K562 (cell line): ENCODE measurements around the gene ARHGAP31. TPM values are rescaled to one million over a fixed set of nuclear protein-coding genes. Genes with fewer than 3 reads are reported as not detected.

Source experiments
- ATAC-seq: fragments of 200-7000 bp; cut with Tn5 transposase; 3 replicates; pipeline ENCODE4 v1.9.1; 2020; ENCODE audit warnings: moderate library complexity
- BruUV-seq: library from RNA; stranded (reverse); fragments of 400-500 nt; replicated peaks from 2 replicates; lab custom pipeline; 2021; lab: Mats Ljungman, UMichigan
- CTCF ChIA-PET: fragments of 300-600 bp; formaldehyde crosslinking; extraction: SDS; loops from one replicate; lab custom pipeline; 2021; ENCODE audit warnings: low intra/inter-chr PET ratio; lab: Yijun Ruan, JAX
- POLR2A ChIA-PET: fragments of 300-600, 350-650 bp; sonication (Branson Sonifier 250); formaldehyde crosslinking; extraction: SDS; loops from one replicate; lab custom pipeline; 2021; ENCODE audit warnings: antibody characterized with exemption, inconsistent platforms; lab: Yijun Ruan, JAX
- DNase-seq, 4 experiments: peaks; one replicate each; pipeline versions ENCODE4 v3.0.0 to v3.0.0-alpha.2; 2011 to 2018; ENCODE audit warnings: low spot score in 3 of 4, mixed read lengths in 3 of 4; ENCODE audit errors: extremely low read depth in 1 of 4
- FAIRE-seq: peaks from 2 replicates; lab custom pipeline; 2011; peaks lifted over from hg19 to GRCh38; lab: Jason Lieb, UNC
- H2AFZ ChIP-seq: 2 replicates; pipeline ENCODE4 v1.6.0; 2011; ENCODE audit warnings: low read depth, low read length, control low read depth, inconsistent platforms
- H3K27ac ChIP-seq: fragments of 200-600 bp; 3 replicates; pipeline ENCODE4 v1.8.0; 2011; ENCODE audit warnings: low read depth, mild to moderate bottlenecking, control low read depth, inconsistent platforms, low read length, moderate library complexity, mixed read lengths; ENCODE audit errors: extremely low read depth
- H3K27me3 ChIP-seq, 2 experiments: fragments of 300-600 bp in 1 of 2; 2 replicates in 1 of 2; 3 replicates in 1 of 2; pipeline versions ENCODE4 v1.6.0 to v1.8.0; 2011; ENCODE audit warnings: inconsistent platforms in 2 of 2, low read length in 2 of 2, mild to moderate bottlenecking in 1 of 2, mixed read lengths in 1 of 2, moderate library complexity in 1 of 2; ENCODE audit not compliant: control insufficient read depth in 2 of 2, insufficient read depth in 2 of 2
- H3K36me3 ChIP-seq: fragments of 300-600 bp; 3 replicates; pipeline ENCODE4 v1.8.0; 2011; ENCODE audit warnings: mild to moderate bottlenecking, low read length, inconsistent platforms; ENCODE audit not compliant: control insufficient read depth, insufficient read depth
- H3K4me1 ChIP-seq, 2 experiments: fragments of 200-600 bp in 1 of 2; replicated peaks in 1 of 2; 2 replicates in 1 of 2; 3 replicates in 1 of 2; pipeline versions ENCODE4 v1.5.1 to v1.8.0; 2011; ENCODE audit warnings: inconsistent platforms in 2 of 2, low read length in 2 of 2, mild to moderate bottlenecking in 1 of 2, mixed read lengths in 1 of 2, moderate library complexity in 1 of 2; ENCODE audit not compliant: control insufficient read depth in 2 of 2, insufficient read depth in 2 of 2
- H3K4me2 ChIP-seq: 2 replicates; pipeline ENCODE4 v1.6.1; 2011; ENCODE audit warnings: low read length, control low read depth, inconsistent platforms, mixed read lengths; ENCODE audit not compliant: insufficient read depth
- H3K4me3 ChIP-seq: fragments of 200-600 bp; sonication (generic), shearing (Covaris generic); 2 replicates; pipeline ENCODE4 v1.5.1; 2016; ENCODE audit warnings: control low read depth, inconsistent platforms
- H3K79me2 ChIP-seq: fragments of 200-600 bp; 3 replicates; pipeline ENCODE4 v1.8.0; 2011; ENCODE audit warnings: low read length, inconsistent platforms; ENCODE audit not compliant: control insufficient read depth, insufficient read depth
- H3K9ac ChIP-seq, 2 experiments: 2 replicates each; pipeline versions ENCODE4 v1.6.0 to v1.6.1; 2011; ENCODE audit warnings: low read depth in 2 of 2, low read length in 2 of 2, control low read depth in 1 of 2, inconsistent platforms in 1 of 2, mild to moderate bottlenecking in 1 of 2, mixed read lengths in 1 of 2; ENCODE audit not compliant: insufficient read depth in 1 of 2
- H3K9me1 ChIP-seq: one replicate; pipeline ENCODE4 v1.6.0; 2011; ENCODE audit warnings: inconsistent platforms, mild to moderate bottlenecking, low read length, moderate library complexity; ENCODE audit not compliant: control insufficient read depth, insufficient read depth
- H3K9me3 ChIP-seq: replicated peaks from 2 replicates; pipeline ENCODE4 v1.5.1; 2011; ENCODE audit warnings: low read depth, low read length, inconsistent platforms; ENCODE audit not compliant: control insufficient read depth, insufficient read depth
- H4K20me1 ChIP-seq: replicated peaks from 2 replicates; pipeline ENCODE4 v1.6.1; 2011; ENCODE audit warnings: low read length, inconsistent platforms, mixed read lengths; ENCODE audit not compliant: control insufficient read depth, insufficient read depth
- CEBPB ChIP-seq: fragments of 450-650 bp; IDR thresholded peaks from 2 replicates; pipeline ENCODE4 v1.6.1; 2016; ENCODE audit warnings: missing genetic modification characterization, missing compliant biosample characterization
- HIVEP1 ChIP-seq: fragments of 250-450 bp; sonication (Bioruptor Pico); IDR thresholded peaks from 2 replicates; pipeline ENCODE4 v1.4.0; 2020; ENCODE audit warnings: mild to moderate bottlenecking
- IRF2 ChIP-seq: sonication (generic); formaldehyde crosslinking; IDR thresholded peaks from 2 replicates; pipeline ENCODE4 v1.8.1; 2022; ENCODE audit warnings: mild to moderate bottlenecking, missing genetic modification reagents
- MECOM ChIP-seq: fragments of 250-450 bp; sonication (Bioruptor Pico); IDR thresholded peaks from 2 replicates; pipeline ENCODE4 v1.8.0; 2022; ENCODE audit warnings: inconsistent platforms
- MTF1 ChIP-seq: fragments of 250-450 bp; sonication (Bioruptor Pico); IDR thresholded peaks from 2 replicates; pipeline ENCODE4 v1.9.0; 2021; ENCODE audit warnings: moderate library complexity, mild to moderate bottlenecking, inconsistent platforms, borderline replicate concordance
- NFIC ChIP-seq: fragments of 450-650 bp; IDR thresholded peaks from 2 replicates; pipeline ENCODE4 v1.6.1; 2017; ENCODE audit warnings: mild to moderate bottlenecking, inconsistent platforms
- POLR2B ChIP-seq: fragments of 450-650 bp; IDR thresholded peaks from 2 replicates; pipeline ENCODE4 v1.6.1; 2018; ENCODE audit warnings: low read depth; ENCODE audit not compliant: partially characterized antibody
- RBM39 ChIP-seq: fragments of 200-400 bp; formaldehyde crosslinking; optimal IDR thresholded peaks from 2 replicates; pipeline ENCODE3; 2018; ENCODE audit warnings: low read depth, low read length
- RFX1 ChIP-seq: fragments of 450-650 bp; IDR thresholded peaks from 2 replicates; pipeline ENCODE4 v1.6.1; 2016; ENCODE audit warnings: mild to moderate bottlenecking, moderate library complexity
- SIN3A ChIP-seq, 2 experiments: fragments of 150-350 bp in 1 of 2; IDR thresholded peaks; 2 replicates each; pipeline ENCODE4 v1.6.1; 2011 to 2016; ENCODE audit warnings: borderline replicate concordance in 2 of 2, low read depth in 2 of 2, low read length in 2 of 2, mild to moderate bottlenecking in 2 of 2, moderate library complexity in 2 of 2; ENCODE audit not compliant: control insufficient read depth in 1 of 2
- ZNF282 ChIP-seq: sonication (generic); formaldehyde crosslinking; IDR thresholded peaks from 2 replicates; pipeline ENCODE4 v1.8.1; 2023; ENCODE audit warnings: missing genetic modification reagents
- ZNF551 ChIP-seq: fragments of 250-450 bp; sonication (Bioruptor Pico); IDR thresholded peaks from 2 replicates; pipeline ENCODE4 v1.5.0; 2021; ENCODE audit warnings: mild to moderate bottlenecking, moderate library complexity
- WGBS: fragments of 100-300 bp; shearing (Covaris generic); methylation state at CpG from one replicate; pipeline ENCODE4 v1.1.6; 2016; ENCODE audit warnings: low coverage, mixed read lengths; ENCODE audit not compliant: insufficient coverage; ENCODE audit errors: missing lambda C conversion rate; 5-methylcytosine and 5-hydroxymethylcytosine counted together
- in situ Hi-C: fragments of 300-500 bp; cut with MboI; formaldehyde crosslinking; loops from 4 replicates; pipeline ENCODE4 v1.15.0; 2018; ENCODE audit warnings: inconsistent platforms, mixed read lengths
- intact Hi-C: fragments of 100-400 bp; cut with micrococcal nuclease; formaldehyde crosslinking; loops from 2 replicates; pipeline ENCODE4 v1.14.2; 2022
- polyA plus RNA-seq, 8 experiments: library from polyadenylated mRNA; depleted of rRNA in 4 of 8; stranded (reverse) in 5 of 8; unstranded in 3 of 8; fragments of >200 nt; fragmentation: Nextera tagmentation in 2 of 8; fragmentation: Illumina TruSeq in 1 of 8; extraction: Ambion mirVana in 2 of 8; extraction: Trizol in 1 of 8; gene quantifications; 2 replicates each; pipeline versions ENCODE4 v1.2.1 to v1.2.3, GENCODE V29; 2011 to 2014; ENCODE audit warnings: inconsistent platforms in 1 of 8, missing spikeins in 1 of 8
- total RNA-seq, 7 experiments: library from RNA; depleted of rRNA in 6 of 7; stranded (reverse); fragments of >200 nt in 6 of 7; fragmentation: Illumina TruSeq in 2 of 7; extraction: Trizol in 2 of 7; gene quantifications; 2 replicates each; pipeline versions ENCODE4 v1.2.1 to v1.2.3, GENCODE V29; 2011 to 2021; ENCODE audit warnings: low replicate concordance in 1 of 7
- TF ChIP-seq, protein P1 (sequence below): sonication (generic); formaldehyde crosslinking; IDR thresholded peaks from 2 replicates; pipeline ENCODE4 v1.8.0; 2022; ENCODE audit warnings: mild to moderate bottlenecking, missing genetic modification reagents
- TF ChIP-seq, protein P2 (sequence below): fragments of 450-650 bp; formaldehyde crosslinking; IDR thresholded peaks from 2 replicates; pipeline ENCODE4 v1.4.0; 2020; ENCODE audit warnings: mild to moderate bottlenecking, moderate library complexity

The ARHGAP31 gene
- total and polyA plus RNA-seq, 9 of the 15 experiments (the other 6 are each of a cell fraction or from before 2014, with no cell fraction given), result under 0.01 to 0.13 (median 0.06) TPM; not detected in 5

DNA sequence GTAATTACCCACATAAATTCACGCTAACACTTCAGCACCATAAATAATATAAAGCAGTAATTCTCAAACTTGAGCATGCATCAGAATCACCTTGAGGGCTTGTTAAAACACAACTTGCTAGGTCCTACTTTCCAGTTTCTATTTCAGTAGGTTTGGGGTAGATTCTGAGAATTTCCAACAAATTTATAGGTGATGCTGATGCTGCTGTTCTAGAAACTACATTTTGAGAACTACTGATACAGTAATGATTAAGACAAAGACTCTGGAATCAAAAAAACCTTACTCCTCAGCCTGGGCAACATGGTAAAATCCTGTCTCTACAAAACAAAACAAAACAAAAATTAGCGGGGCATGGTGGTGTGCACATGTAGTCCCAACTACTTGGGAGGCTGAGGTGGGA, 150.4 kb downstream of the ARHGAP31 start:
- WGBS, result 100% methylated on average over 1 of the region's 2 CpGs
- H2AFZ ChIP-seq, result no peak overlapping the region
- no peak overlapping the region for H3K9ac ChIP-seq
- no peaks in the 10 kb centered on the region for H3K27me3 ChIP-seq
- H3K36me3 ChIP-seq, result peaks cover 62% of the 10 kb centered on the region
- no peaks in the 10 kb centered on the region; the same call in 1 of the 2 replicates for H3K9me3 ChIP-seq
- no peaks in the 10 kb centered on the region for H4K20me1 ChIP-seq
- H3K79me2 ChIP-seq, result no peaks in the 10 kb centered on the region; the same call in 2 of the 3 replicates
- no peak for TF ChIP-seq MTF1 (CRISPR knock-in tag)
- TF ChIP-seq POLR2B, result peak; percentile 32
- no peak for TF ChIP-seq ZNF551 (CRISPR knock-in tag)
- intact Hi-C loops (no loop called here), in situ Hi-C loops (no loop called here)
- ATAC-seq (no peak), DNase-seq (no peak), FAIRE-seq (no peak)
- POLR2A ChIA-PET, result interaction anchor here (0.6 kb wide), 1 partner anchor 233 kb away, joined by 3 read pairs; no protein-coding TSS in a partner anchor
- CTCF ChIA-PET, result no interaction called here
- no peaks in the 10 kb centered on the region; a peak in 1 of 5 replicates for H3K4me1 ChIP-seq
- no TSS peak for BruUV-seq
- no peak overlapping the region for H3K4me3 ChIP-seq
- H3K9me1 ChIP-seq, result no peaks in the 10 kb centered on the region
- H3K4me2 ChIP-seq, result no peak overlapping the region
- H3K27ac ChIP-seq, result no peak overlapping the region

DNA sequence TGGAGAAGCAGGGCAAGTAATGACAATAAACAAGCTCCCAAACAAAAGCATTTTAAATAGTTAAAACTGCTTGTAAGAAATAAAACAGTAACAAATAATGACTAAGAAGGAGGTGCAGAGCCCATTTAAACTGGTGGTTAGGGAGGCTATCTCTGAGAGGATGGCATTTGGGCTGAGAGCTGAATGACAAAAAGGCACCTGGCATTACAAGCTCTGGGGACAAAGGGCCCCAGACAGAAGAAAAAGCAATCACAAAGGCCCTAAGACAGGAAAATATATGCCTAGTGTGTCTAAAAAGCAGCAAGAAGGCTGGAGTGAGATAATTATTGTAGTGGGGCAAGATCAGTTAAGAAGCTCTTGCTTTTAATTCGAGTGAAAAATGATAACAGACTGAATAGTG, 159.6 kb downstream of the ARHGAP31 start:
- 33% methylated on average over 1 of the region's 1 CpG for WGBS
- FAIRE-seq (no peak), ATAC-seq (no peak), DNase-seq (no peak)
- no peak overlapping the region for H3K27ac ChIP-seq
- H3K9me1 ChIP-seq, result no peaks in the 10 kb centered on the region
- no peak overlapping the region for H3K4me2 ChIP-seq
- no peak overlapping the region for H3K9ac ChIP-seq
- H2AFZ ChIP-seq, result no peak overlapping the region
- no peaks in the 10 kb centered on the region for H3K4me1 ChIP-seq
- in situ Hi-C loops (no loop called here), intact Hi-C loops (no loop called here)
- TF ChIP-seq RFX1 (no peak), MECOM (no peak), CEBPB (tag) (no peak), HIVEP1 (CRISPR knock-in tag) (no peak), ZNF282 (no peak), NFIC (no peak), IRF2 (no peak), RBM39 (no peak), SIN3A (IDR thresholded peaks at IDR 0.05; ENCODE audit: borderline replicate concordance in 2 of 2, control insufficient read depth in 1 of 2, low read depth in 2 of 2, low read length in 2 of 2) (no peak)
- TF ChIP-seq, protein P1, sequence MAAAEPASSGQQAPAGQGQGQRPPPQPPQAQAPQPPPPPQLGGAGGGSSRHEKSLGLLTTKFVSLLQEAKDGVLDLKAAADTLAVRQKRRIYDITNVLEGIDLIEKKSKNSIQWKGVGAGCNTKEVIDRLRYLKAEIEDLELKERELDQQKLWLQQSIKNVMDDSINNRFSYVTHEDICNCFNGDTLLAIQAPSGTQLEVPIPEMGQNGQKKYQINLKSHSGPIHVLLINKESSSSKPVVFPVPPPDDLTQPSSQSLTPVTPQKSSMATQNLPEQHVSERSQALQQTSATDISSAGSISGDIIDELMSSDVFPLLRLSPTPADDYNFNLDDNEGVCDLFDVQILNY, result no peak
- TF ChIP-seq, protein P2, sequence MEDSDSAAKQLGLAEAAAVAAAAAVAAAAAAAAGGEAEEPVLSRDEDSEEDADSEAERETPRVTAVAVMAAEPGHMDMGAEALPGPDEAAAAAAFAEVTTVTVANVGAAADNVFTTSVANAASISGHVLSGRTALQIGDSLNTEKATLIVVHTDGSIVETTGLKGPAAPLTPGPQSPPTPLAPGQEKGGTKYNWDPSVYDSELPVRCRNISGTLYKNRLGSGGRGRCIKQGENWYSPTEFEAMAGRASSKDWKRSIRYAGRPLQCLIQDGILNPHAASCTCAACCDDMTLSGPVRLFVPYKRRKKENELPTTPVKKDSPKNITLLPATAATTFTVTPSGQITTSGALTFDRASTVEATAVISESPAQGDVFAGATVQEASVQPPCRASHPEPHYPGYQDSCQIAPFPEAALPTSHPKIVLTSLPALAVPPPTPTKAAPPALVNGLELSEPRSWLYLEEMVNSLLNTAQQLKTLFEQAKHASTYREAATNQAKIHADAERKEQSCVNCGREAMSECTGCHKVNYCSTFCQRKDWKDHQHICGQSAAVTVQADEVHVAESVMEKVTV (CRISPR knock-in tag), result no peak
- no peaks in the 10 kb centered on the region for H3K27me3 ChIP-seq
- H3K36me3 ChIP-seq, result peaks cover 83% of the 10 kb centered on the region
- no TSS peak for BruUV-seq
- ChIA-PET POLR2A (interaction anchor here (0.6 to 2.8 kb wide), 3 partner anchors 10 to 72 kb away, joined by 3 to 7 read pairs (median 3); partner anchors contain the start of gene TMEM39A), CTCF (no interaction called here)
- H3K79me2 ChIP-seq, result no peaks in the 10 kb centered on the region; the same call in 2 of the 3 replicates
- H3K9me3 ChIP-seq, result no peaks in the 10 kb centered on the region
- H4K20me1 ChIP-seq, result no peaks in the 10 kb centered on the region
- H3K4me3 ChIP-seq, result no peak overlapping the region
